AG08396 (cell line): ENCODE data around the gene NHEJ1.

Experiments used
- DNase-seq: peaks from one replicate; pipeline ENCODE4 v3.0.0; 2012; ENCODE audit warnings: low spot score, mixed read lengths

NHEJ1 gene

DNA sequence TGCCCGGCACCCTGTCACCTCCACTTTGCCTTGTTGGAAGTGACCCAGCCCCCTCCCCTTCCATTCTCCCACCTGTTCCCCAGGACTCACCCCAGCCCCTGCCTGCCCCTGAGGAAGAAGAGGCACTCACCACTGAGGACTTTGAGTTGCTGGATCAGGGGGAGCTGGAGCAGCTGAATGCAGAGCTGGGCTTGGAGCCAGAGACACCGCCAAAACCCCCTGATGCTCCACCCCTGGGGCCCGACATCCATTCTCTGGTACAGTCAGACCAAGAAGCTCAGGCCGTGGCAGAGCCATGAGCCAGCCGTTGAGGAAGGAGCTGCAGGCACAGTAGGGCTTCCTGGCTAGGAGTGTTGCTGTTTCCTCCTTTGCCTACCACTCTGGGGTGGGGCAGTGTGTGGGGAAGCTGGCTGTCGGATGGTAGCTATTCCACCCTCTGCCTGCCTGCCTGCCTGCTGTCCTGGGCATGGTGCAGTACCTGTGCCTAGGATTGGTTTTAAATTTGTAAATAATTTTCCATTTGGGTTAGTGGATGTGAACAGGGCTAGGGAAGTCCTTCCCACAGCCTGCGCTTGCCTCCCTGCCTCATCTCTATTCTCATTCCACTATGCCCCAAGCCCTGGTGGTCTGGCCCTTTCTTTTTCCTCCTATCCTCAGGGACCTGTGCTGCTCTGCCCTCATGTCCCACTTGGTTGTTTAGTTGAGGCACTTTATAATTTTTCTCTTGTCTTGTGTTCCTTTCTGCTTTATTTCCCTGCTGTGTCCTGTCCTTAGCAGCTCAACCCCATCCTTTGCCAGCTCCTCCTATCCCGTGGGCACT, 21.9 kb upstream of the NHEJ1 start:
- DNase-seq: no peak

DNA sequence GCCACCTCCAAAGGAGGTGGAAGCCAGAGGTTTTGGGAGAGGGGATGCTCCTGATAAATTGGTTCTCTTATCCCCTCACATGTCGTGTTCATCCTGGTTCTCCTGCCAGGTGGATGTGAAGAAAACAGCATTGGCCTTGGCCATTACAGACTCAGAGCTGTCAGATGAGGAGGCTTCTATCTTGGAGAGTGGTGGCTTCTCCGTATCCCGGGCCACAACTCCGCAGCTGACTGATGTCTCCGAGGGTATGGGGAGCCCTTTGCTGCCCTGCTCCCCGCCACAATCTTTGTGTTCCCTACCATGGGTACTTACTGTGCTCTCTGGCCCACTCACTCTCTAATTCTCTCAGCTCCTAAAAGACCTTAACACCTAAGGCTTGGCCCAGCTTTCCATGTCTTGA, 20.9 kb upstream of the NHEJ1 start:
- no peak for DNase-seq

DNA sequence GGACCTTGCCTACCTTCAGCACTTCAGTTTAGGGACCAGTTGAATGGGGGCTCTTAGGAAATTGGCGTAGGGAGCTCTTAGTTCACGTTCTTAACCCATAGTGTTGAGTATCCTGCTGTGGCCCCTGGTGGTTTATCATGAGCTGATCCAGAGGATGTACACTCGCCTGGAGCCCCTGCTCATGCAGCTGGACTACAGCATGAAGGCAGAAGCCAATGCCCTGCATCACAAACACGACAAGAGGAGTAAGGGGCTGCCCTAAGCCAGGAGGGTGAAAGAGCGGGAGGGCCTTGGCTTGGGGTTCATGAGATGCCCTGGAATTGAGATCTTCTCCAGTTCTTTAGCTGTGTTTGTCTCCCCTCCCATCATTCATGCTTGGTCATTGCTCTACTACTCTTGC, 20.3 kb upstream of the NHEJ1 start:
- DNase-seq: no peak

DNA sequence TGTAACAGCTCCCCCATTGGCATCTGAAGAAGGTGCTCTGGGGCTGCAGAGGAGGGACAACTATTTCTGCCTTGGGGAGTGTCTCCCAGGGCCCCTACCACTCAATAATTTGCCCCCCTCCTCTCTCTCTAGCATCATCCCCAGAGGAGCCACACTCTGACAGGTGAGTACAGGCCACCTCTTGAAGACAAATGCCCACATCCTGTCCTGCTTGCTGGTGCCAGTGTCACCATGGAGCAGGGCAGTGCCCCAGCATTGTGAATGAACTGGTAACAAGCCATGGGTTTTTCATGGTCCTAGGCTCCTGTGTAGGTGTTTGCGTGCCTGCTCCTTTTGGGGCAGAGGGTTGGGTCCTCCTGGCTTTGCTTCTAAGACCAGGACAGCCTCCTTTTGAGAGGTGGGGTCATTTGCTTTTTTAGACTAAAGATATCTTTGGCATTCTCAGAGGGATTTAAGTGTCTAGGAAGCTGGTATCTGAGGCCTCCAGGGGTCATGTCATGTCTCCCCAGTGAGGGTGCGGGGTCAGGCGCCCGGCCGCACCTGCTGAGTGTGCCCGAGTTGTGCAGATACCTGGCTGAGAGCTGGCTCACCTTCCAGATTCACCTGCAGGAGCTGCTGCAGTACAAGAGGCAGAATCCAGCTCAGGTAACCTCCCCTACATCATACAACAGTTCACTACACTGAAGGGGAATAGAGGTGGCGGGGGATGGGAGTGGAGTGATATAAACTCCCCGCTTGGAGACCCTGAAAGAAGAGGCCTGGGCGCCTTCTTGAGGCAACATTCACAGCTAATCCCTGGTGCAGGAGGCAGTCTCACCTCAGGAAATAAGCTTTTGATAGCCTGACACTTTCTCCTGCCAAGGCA, 19.2 kb upstream of the NHEJ1 start:
- DNase-seq: no peak

DNA sequence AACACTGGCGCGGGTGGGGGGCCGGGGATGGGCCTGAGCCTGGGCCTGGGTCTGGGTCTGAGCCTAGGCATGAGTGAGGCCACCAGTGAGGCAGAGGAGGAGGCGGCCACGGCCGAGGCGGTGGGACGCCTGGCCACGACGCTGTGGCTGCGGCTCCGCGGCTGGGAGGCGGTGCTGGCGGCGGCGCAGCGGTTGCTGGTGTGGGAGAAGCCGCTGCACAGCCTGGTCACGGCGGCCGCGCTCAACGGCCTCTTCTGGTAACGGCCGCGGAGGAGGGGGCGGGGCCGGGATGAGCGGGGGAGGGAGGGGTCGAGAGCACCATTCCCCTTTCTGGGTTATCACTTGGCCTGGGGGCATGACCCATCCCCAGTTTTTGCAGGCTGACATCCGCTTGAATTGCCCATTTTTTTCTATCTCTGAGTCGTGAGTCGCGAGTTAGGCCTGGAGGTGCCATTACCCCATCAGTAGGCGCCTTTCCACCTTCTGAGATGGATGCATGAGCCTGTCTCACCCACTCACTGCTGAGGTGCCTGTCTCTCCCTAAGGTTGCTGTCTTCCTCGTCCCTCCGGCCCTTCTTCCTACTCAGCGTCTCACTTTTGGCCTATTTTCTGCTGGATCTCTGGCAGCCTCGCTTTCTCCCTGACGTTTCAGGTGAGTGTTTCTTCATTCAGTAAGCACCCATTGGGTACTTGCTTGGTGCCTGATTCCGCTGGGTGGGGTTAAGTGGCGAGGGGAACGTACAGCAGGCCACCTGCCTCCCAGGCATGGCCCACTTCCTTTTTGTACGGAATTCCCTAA, 18.0 kb upstream of the NHEJ1 start:
- DNase-seq: no peak

DNA sequence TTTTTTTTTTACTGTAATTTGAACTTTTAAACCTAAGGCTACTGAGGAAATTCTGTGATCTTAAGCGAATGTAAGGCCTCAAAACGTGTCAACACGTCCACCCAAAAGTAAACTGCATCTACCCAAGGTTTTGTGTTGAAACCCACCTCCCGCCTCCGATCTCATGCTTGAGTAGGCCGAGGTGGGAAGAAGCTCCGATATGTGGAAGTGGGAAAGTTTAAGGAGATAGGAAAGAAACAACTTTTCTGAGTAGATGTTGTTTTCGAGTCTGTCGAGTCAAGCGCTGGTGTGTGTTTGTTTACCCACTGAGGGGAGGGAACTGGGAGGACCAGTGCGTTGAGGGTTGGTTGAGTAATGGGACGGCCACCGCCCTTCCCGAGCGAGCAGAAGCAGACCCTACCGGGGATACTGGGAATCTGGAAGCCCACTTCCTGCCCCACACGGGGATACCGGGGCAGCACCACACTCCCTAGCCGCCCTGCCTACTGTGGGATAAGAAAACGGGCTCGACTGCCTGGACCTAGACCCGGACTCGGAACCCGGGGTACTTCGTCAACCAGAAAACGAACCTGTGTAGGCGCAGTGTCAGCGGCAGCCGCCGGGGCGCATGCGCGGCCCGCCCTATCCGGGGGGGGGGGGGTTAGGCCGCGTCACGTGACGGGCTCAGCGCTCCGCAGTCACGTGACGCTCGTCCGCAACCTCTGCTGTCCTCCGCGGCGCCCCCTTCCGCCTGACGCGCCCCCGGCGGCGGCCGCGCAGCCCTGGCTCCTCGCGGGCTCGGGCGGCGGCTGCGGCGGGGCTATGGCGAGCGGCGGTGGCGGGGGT, 17.1 kb upstream of the NHEJ1 start, which contains the start of gene RETREG2:
Gene RETREG2 (plus strand): TSS at position 724 of the 825 bp plus-strand sequence. CDS start 78 bp downstream, at position 802.
- DNase-seq: peak; percentile 100

DNA sequence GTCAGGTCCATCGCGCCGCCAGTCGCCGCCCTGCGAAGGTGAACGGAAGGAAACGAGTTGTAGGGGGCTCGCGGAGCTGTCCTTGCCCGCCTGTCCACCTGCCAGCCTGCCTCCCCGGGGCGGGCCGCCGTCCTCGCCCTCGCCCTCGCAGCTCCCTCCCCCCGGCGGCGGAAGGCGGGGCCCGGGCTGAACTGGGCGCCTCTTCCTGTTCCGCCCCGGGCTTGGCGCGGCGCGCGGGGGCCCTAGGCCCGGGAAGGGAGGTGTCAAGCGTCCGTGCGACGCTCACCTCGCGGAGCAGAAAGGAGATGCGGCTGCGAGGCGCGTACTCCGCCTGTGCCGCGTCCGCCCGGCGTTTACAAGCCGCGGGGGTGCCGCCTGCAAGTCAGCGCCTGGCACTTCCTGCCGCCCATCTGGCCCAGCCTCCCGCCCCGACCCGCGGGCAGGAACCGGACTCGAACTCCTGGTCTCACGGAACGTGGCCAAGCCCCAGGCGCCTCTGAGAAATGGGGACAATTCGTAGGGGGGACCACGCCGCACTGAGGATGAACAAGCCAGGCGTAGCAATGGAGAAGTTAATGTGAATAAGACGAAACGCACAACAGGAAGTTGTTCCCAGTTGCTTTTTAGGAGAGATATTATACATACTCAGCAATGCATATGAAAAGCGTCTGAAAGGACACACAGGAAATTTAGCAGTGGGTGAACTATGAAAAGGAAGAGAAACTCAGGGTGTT, 16.4 kb upstream of the NHEJ1 start, which contains the start of gene CNPPD1:
Gene CNPPD1 (minus strand): TSS at position 108 of the 734 bp plus-strand sequence. CDS start 97 bp downstream, at position 11.
- DNase-seq: peak; percentile 88

DNA sequence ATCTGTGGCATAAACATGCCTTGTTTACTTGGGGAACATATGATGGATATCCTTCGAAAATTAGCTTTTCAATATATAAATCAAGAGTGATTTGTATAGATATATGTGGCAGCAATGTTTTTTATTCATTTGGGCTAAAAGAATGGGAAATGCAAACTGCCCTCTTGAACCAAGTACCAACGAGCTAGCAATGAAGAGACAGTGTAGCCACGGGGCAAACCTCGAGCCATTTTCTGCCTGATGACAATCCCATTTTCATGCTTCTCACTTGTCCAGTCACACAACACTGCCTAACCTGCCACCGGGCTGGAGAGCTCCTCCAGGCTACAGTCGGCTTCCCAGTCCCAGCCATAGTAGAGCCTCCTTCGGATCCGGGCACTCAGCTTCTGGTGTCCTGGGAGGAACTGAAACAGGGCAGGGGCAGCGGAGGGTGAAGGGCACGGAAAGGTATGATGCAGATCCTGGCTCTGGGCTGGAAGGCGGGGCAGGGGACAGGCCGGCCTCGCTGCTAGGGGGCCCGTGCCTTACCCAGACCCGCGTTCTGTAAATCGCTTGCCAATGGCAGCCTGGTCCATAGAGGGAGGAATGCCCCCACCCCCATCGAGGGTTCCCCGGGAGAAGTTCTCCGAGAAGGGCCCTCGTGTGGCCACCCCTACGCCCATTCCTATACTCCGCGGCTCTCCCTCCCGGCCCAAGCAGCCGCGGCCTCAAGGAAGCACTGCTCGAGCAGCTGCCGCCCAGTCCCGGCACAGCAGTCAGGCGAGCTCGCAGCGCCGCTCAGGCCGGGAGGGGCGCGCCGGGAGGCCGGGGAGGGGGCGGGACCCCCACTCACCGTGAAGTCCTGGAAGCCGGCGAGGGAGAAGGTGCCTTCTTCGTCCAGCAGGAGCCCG, 15.6 kb upstream of the NHEJ1 start:
- DNase-seq: peak; percentile 53

DNA sequence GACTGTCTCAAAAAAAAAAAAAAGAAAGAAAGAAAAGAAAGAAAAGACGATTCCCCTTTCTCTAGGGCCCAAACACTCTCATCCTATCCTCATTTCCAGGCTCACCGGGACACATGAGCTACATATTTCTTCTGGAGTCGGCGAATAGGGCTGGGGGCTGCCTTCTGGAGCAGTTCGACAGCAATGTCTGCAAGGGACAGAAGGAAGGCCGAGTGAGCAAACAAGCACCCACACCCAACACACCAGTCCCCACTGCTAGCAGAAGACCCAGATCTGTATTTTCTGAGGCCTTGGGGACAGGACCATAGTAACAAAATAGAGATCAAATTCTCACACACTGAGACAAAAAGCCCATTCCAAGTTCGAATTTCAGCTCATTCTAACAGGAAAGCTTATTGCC, 14.9 kb upstream of the NHEJ1 start:
- no peak for DNase-seq

DNA sequence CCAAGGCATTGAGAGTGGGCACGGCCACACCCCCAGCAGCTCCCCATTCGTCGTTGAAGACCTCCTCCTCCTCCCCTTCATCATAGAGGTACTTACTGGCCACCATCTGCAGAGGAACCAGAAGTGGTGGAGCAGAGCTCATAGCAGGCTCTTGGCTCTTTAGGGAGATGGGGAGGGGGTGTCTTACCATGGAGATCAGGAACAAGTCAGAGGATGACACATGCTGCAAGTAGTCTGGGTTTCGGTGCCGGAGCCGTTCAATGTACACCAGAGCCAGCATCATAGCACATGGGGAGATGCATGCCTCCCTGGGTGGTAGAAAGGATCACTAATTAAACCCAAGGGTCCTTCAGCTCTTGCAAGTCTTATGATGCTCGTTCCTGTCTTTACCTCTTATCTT, 14.2 kb upstream of the NHEJ1 start:
- DNase-seq: no peak

DNA sequence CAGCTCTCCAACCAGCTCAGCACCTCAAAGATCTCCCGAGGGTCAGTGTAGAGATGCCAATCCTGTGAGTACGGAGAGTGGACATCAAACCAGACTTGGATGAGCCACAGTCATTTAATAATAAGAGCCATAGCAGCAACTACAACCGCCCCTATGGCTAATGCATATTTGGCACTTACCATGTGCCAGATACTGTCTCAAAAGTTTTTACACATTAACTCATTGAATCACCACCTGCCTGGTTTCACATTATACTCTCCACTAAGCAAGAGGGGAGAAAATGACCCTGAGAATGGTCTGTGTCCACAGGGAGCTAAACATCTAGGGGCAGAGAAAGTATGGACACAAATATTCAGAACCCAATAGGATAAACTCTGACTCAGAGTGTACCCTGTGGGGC, 13.5 kb upstream of the NHEJ1 start:
- no peak for DNase-seq

DNA sequence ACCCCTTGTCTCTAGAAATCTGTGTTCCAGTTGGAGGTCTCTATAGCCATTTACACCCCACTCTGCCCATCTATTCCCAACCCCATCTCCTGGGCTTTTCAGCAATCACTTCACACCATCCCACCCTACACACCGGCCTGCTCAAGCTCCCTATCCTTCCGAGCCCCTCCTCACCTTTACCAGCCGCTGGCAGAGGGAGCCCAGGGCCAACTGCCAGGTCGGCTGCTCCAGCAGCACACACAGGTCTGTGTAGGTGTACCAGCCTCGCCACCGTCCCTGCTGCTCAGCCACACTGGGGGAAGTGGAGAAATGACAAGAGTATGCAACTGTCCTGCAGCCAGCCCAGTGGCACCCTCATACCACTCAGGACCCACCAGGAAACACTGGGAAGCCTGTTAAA, 12.6 kb upstream of the NHEJ1 start:
- no peak for DNase-seq

DNA sequence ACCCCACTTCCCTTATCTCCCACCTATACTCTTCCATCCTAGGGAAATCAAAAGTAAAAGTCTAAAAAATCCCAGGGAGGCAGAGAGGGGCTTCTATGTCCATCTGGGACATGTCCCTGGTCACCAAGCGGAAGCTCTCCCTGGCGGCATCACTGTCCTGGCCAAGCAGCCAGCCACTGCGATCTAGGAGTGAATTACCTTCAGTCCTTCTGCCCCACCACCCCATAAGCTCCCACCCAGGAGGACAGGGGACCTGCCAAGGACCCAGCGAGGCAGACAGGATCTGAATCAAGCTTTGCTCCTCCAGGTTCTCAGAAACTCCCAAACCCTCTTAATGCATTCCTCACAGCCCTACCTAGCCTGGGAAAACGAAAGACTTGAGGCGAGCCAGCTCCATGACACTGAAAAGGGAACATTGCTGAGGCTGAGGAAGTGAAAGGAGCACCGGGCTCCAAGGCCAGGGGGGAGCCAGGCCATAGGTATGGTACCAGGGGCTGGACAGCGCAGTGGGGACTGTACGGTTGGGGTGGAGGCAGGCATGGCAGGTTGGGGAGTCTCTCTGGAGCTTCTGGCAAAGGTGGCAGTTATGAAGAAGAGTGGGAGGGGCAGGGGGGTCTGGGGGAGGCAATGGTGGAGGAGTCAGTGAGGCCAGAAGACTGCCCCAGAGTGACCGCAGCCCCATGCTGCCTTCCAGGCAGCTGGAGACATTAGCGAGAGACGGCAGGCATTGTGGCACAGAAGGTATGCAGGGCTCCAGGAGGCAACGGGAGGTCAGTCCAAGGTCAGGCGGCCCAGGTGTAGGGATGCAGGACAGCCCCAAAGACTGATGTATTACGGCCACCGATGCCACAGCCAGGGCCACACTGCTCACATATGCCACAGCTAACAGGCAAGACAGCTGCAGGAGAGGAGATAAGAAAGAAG, 11.9 kb upstream of the NHEJ1 start:
- DNase-seq: no peak

DNA sequence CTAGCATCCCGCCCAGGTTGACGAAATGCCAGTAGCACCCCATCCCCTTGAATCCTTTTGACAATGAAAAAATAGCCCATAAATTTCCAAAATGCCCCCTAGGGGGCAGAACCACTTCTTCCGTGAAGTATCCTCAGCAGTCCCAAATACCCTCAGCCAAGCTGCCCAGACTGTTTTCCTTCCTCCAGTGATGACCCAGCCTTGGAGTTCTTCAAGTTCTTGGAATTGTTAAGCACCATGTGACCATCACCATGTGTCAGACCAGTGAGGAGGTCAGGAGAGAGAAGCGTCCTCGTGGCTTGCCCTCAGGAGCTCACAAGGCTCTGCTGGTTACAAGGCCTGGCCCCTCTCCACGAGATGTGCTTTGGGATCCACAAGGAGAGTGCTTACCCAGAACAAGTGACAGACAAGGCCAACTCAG, 10.6 kb upstream of the NHEJ1 start:
- DNase-seq: peak; percentile 86

DNA sequence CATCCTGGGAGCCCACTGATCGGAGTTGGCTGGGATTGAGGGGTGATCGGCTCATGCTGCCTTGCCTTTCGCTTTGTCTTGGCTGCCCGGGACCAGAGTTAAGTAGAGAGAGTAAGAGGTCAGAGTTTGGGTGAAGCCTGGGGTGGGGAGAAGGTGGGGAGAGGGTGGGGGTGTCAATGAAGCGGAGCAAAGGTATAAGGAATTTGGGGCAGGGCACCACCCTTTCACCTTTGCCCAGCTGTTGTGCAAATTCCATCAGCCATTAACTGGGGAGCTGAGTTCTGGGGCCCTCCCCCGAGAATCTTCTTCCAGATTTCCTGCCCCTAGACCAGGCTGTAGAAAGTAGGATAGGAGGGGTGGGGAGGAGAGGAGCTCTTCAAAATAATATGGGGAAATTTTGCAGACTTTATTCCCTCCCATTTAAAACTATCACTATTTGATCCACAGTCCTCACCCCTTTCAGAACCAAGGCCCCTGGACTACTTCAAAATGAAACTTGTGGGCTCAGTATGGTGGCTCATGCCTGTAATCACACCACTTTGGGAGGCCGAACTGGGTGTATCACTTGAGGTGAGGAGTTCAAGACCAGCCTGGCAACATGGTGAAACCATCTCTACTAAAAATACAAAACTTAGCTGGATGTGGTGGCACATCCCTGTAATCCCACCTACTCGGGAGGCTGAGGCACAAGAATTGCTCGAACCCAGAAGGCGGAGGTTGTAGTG, 9.5 kb upstream of the NHEJ1 start, which contains the start of gene SLC23A3:
Gene SLC23A3 (minus strand): TSS at position 100 of the 725 bp plus-strand sequence. CDS start 45 bp downstream, at position 55.
- no peak for DNase-seq

DNA sequence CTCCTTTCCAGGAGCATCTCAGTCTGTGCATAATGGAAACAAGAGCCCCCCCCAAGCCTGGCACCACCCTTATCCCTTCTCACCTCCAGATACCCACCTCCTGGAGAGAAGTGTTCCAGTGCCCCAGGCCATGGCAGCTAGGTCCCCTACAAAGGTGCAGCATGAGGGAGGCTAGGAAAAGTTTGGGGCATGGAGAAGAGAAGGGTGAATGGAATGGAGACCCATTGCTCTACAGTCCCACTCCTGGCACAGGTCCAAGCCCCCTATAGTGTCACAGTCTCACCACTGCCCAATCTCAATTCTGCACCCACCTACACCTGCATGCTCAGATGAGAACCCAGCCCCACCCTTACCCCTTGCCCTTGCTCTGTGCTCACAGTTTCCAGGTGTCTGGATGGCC, 8.3 kb upstream of the NHEJ1 start:
- no peak for DNase-seq

DNA sequence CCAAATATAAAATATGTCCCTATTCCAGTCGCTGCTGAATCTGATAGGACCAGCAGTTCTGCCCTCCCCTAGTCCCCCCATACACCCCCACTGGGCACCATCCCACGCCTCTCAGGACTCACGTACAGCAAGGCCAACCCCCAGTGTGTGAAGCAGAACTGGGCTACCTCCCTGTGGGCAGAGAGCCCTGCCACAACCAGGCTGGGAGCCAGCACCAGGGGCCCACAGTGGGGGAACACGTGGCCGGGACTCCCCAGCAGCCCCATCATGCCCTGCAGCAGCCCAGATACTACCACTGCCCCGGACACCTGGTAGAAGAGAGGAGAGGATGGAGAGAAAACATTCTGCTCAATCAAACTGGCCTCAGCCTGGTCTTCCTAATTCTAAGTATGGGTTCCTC, 7.9 kb upstream of the NHEJ1 start:
- no peak for DNase-seq

DNA sequence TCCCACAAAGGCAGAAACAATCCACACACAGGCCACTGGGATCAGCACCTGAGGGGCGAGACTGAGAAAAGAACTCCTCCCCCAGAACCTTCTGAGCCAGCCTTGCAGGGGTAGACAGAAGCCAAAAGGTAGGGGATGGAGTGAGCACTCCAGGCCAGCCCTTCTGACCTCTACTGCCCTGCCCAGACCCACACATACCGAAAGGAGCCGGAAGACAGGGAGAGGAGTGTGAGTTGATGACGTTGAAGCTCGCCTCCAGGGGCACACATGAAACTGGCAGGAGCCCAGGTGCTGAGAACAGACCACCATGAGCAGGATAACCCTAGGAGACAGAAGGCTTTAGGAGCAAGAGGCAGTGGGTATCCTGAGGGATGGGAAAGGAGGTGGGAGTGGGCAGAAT, 7.4 kb upstream of the NHEJ1 start:
- no peak for DNase-seq
